Vagina (tissue), 2 donors: ENCODE data around the gene HCRTR1. TPM values are rescaled to one million over a fixed set of nuclear protein-coding genes. Genes with fewer than 3 reads are reported as not detected.

Experiments used
- DNase-seq, 2 donors: peaks; one replicate each; pipeline ENCODE4 v3.0.0-alpha.2; 2017; ENCODE audit errors: extremely low spot score in 2 of 2
- H3K27ac ChIP-seq: fragments of 200-600 bp; sonication (generic); one replicate; pipeline ENCODE4 v1.5.1; 2019
- H3K27me3 ChIP-seq: fragments of 200-600 bp; sonication (generic); one replicate; pipeline ENCODE4 v1.5.1; 2019
- H3K36me3 ChIP-seq, 2 donors: fragments of 200-600 bp; sonication (generic); one replicate each; pipeline ENCODE4 v1.5.1; 2017 to 2019
- H3K4me1 ChIP-seq: fragments of 200-600 bp; sonication (generic); one replicate; pipeline ENCODE4 v1.5.1; 2019
- H3K4me3 ChIP-seq, 2 donors: fragments of 200-600 bp; sonication (generic); 1 replicate in 1 of 2; 2 replicates in 1 of 2; pipeline ENCODE4 v1.5.1; 2016 to 2019
- H3K9me3 ChIP-seq: fragments of 200-600 bp; sonication (generic); one replicate; pipeline ENCODE4 v1.5.1; 2019
- CTCF ChIP-seq, 3 experiments: fragments of 450-650 bp in 2 of 3; fragments of 200-600 bp in 1 of 3; sonication (generic) in 1 of 3; IDR thresholded peaks; one replicate each; pipeline ENCODE4 v1.5.1; 2017 to 2019; ENCODE audit warnings: antibody characterized with exemption in 3 of 3, mild to moderate bottlenecking in 2 of 3, moderate library complexity in 2 of 3
- POLR2A ChIP-seq, 2 donors: fragments of 450-650 bp; IDR thresholded peaks; one replicate each; pipeline ENCODE4 v1.6.1; 2017; ENCODE audit warnings: antibody characterized with exemption in 2 of 2, mild to moderate bottlenecking in 2 of 2, moderate library complexity in 2 of 2
- POLR2AphosphoS5 ChIP-seq, 2 donors: sonication (generic); formaldehyde crosslinking; IDR thresholded peaks; one replicate each; pipeline ENCODE4 v1.9.0; 2017; ENCODE audit warnings: antibody characterized with exemption in 2 of 2, mild to moderate bottlenecking in 2 of 2, low read depth in 1 of 2; ENCODE audit not compliant: insufficient read depth in 1 of 2
- intact Hi-C: fragments of 100-400 bp; cut with DNase I; formaldehyde crosslinking; loops from one replicate; pipeline ENCODE4 v1.15.1; 2023
- total RNA-seq: library from RNA; depleted of rRNA; stranded (reverse); fragments of >200 nt; gene quantifications from one replicate; pipeline ENCODE4 v1.2.3, GENCODE V29; 2016

The HCRTR1 gene
- total RNA-seq, 1 donor from 2014 or later, result not detected

GRCh38 chr1:31627301-31627929 is 9.9 kb downstream of the HCRTR1 start:
- intact Hi-C loops, result no loop called here
- no peak overlapping the region for H3K27ac ChIP-seq
- H3K9me3 ChIP-seq, result no peaks in the 10 kb centered on the region
- peaks cover 27% of the 10 kb centered on the region for H3K4me1 ChIP-seq
- H3K4me3 ChIP-seq, result no peak overlapping the region
- H3K27me3 ChIP-seq, result no peaks in the 10 kb centered on the region
- DNase-seq, result no peak
- no peak for TF ChIP-seq CTCF (IDR thresholded peaks at IDR 0.05)
- no peak for TF ChIP-seq POLR2AphosphoS5 (IDR thresholded peaks at IDR 0.05; ENCODE audit: insufficient read depth in 1 of 2, low read depth in 1 of 2)
- no peak for TF ChIP-seq POLR2A (IDR thresholded peaks at IDR 0.05)
- peaks cover 0 to 50% of the 10 kb centered on the region in 2 donors for H3K36me3 ChIP-seq

GRCh38 chr1:31627930-31628559 is 10.6 kb downstream of the HCRTR1 start:
- H3K9me3 ChIP-seq, result no peaks in the 10 kb centered on the region
- no peaks in the 10 kb centered on the region for H3K27me3 ChIP-seq
- no peak for TF ChIP-seq CTCF (IDR thresholded peaks at IDR 0.05)
- TF ChIP-seq POLR2A (IDR thresholded peaks at IDR 0.05), result no peak
- H3K4me3 ChIP-seq, result no peak overlapping the region
- peaks cover 0 to 56% of the 10 kb centered on the region in 2 donors for H3K36me3 ChIP-seq
- no peak overlapping the region for H3K27ac ChIP-seq
- peaks cover 27% of the 10 kb centered on the region for H3K4me1 ChIP-seq
- intact Hi-C loops, result no loop called here
- DNase-seq, result no peak

GRCh38 chr1:31628931-31629556 is 11.6 kb downstream of the HCRTR1 start:
- intact Hi-C loops, result no loop called here
- Histone ChIP-seq H3K36me3 (peaks cover 0 to 57% of the 10 kb centered on the region in 2 donors), H3K27ac (no peak overlapping the region), H3K27me3 (no peaks in the 10 kb centered on the region), H3K4me1 (peaks cover 27% of the 10 kb centered on the region), H3K9me3 (no peaks in the 10 kb centered on the region), H3K4me3 (no peak overlapping the region)
- TF ChIP-seq POLR2A (IDR thresholded peaks at IDR 0.05) (no peak), CTCF (IDR thresholded peaks at IDR 0.05) (no peak), POLR2AphosphoS5 (IDR thresholded peaks at IDR 0.05; ENCODE audit: insufficient read depth in 1 of 2, low read depth in 1 of 2) (no peak)
- no peak for DNase-seq

GRCh38 chr1:31632649-31633048 is 15.2 kb downstream of the HCRTR1 start:
- Histone ChIP-seq H3K27me3 (no peaks in the 10 kb centered on the region), H3K4me3 (no peak overlapping the region), H3K4me1 (peaks cover 15% of the 10 kb centered on the region), H3K9me3 (no peaks in the 10 kb centered on the region), H3K36me3 (peaks cover 0 to 64% of the 10 kb centered on the region in 2 donors), H3K27ac (no peak overlapping the region)
- no peak for DNase-seq
- intact Hi-C loops, result no loop called here
- no peak for TF ChIP-seq POLR2A (IDR thresholded peaks at IDR 0.05)
- no peak for TF ChIP-seq POLR2AphosphoS5 (IDR thresholded peaks at IDR 0.05; ENCODE audit: insufficient read depth in 1 of 2, low read depth in 1 of 2)
- TF ChIP-seq CTCF (IDR thresholded peaks at IDR 0.05), result no peak

GRCh38 chr1:31633117-31633516 is 15.6 kb downstream of the HCRTR1 start:
- no peak for DNase-seq
- Histone ChIP-seq H3K4me3 (no peak overlapping the region), H3K36me3 (peaks cover 0 to 60% of the 10 kb centered on the region in 2 donors), H3K9me3 (no peaks in the 10 kb centered on the region), H3K27ac (no peak overlapping the region), H3K27me3 (no peaks in the 10 kb centered on the region), H3K4me1 (peaks cover 13% of the 10 kb centered on the region)
- TF ChIP-seq POLR2AphosphoS5 (IDR thresholded peaks at IDR 0.05; ENCODE audit: insufficient read depth in 1 of 2, low read depth in 1 of 2), result no peak
- TF ChIP-seq POLR2A (IDR thresholded peaks at IDR 0.05), result no peak
- no peak for TF ChIP-seq CTCF (IDR thresholded peaks at IDR 0.05)
- intact Hi-C loops, result no loop called here
